Neural crest cell (in vitro differentiated cells): ENCODE results near the gene C1QL1. TPM values are rescaled to one million over a fixed set of nuclear protein-coding genes. Genes with fewer than 3 reads are reported as not detected.

ENCODE experiments used
- DNase-seq: peaks from one replicate; pipeline ENCODE4 v3.0.0; 2021; ENCODE audit warnings: low read depth, mixed read lengths, low spot score
- H3K27ac Mint-ChIP-seq: one replicate; pipeline ENCODE4 v1.8.0; 2021; ENCODE audit warnings: mild to moderate bottlenecking, mixed read lengths; ENCODE audit not compliant: unreplicated experiment
- H3K27me3 Mint-ChIP-seq: 2 replicates; pipeline ENCODE4 v1.8.0; 2021; ENCODE audit warnings: low read depth, mild to moderate bottlenecking, mixed read lengths
- H3K36me3 Mint-ChIP-seq: 2 replicates; pipeline ENCODE4 v1.8.0; 2021; ENCODE audit warnings: low read depth, mild to moderate bottlenecking, mixed read lengths
- H3K4me1 Mint-ChIP-seq: 2 replicates; pipeline ENCODE4 v1.8.0; 2021; ENCODE audit warnings: mixed read lengths
- H3K4me3 Mint-ChIP-seq: one replicate; pipeline ENCODE4 v1.8.0; 2021; ENCODE audit warnings: mild to moderate bottlenecking, mixed read lengths
- H3K9me3 Mint-ChIP-seq: 2 replicates; pipeline ENCODE4 v1.8.0; 2021; ENCODE audit warnings: mixed read lengths
- total RNA-seq: library from RNA; stranded (reverse); gene quantifications from 2 replicates; pipeline ENCODE4 v1.2.1, GENCODE V29; 2021
- TF ChIP-seq, protein P1 (sequence below): fragments of 200-600 bp; sonication (generic); conservative IDR thresholded peaks from 2 replicates; pipeline ENCODE4 v1.5.0; 2021; ENCODE audit warnings: antibody characterized with exemption, mild to moderate bottlenecking

C1QL1 gene
- total RNA-seq, 1 donor from 2014 or later, result 7.7 TPM

DNA sequence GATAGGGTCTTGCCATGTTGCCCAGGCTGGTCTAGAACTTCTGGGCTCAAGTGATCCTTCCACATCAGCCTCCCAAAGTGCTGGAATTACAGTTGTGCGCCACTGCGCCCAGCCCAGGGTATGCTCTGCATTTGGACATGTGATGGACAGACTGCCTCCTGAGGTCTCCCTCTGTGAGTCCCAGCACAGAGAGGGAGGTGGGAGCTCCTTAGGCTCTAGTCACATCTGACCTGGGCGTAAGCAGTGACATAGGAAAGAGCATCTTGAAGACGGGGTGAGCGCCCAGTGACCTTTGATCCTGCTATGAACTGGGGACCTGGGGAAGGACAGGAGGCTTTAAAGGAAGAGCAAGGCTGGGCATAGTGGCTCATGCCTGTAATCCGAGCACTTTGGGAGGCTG lies 50.6 kb downstream of the C1QL1 start:
- TF ChIP-seq, protein P1, sequence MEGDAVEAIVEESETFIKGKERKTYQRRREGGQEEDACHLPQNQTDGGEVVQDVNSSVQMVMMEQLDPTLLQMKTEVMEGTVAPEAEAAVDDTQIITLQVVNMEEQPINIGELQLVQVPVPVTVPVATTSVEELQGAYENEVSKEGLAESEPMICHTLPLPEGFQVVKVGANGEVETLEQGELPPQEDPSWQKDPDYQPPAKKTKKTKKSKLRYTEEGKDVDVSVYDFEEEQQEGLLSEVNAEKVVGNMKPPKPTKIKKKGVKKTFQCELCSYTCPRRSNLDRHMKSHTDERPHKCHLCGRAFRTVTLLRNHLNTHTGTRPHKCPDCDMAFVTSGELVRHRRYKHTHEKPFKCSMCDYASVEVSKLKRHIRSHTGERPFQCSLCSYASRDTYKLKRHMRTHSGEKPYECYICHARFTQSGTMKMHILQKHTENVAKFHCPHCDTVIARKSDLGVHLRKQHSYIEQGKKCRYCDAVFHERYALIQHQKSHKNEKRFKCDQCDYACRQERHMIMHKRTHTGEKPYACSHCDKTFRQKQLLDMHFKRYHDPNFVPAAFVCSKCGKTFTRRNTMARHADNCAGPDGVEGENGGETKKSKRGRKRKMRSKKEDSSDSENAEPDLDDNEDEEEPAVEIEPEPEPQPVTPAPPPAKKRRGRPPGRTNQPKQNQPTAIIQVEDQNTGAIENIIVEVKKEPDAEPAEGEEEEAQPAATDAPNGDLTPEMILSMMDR, result no peak
- Mint-ChIP-seq H3K4me1 (peaks cover 40% of the 10 kb centered on the region), H3K36me3 (no peaks in the 10 kb centered on the region), H3K9me3 (no peaks in the 10 kb centered on the region), H3K4me3 (no peak overlapping the region), H3K27me3 (peaks cover 26% of the 10 kb centered on the region), H3K27ac (peak overlapping the region; percentile 63)
- no peak for DNase-seq

DNA sequence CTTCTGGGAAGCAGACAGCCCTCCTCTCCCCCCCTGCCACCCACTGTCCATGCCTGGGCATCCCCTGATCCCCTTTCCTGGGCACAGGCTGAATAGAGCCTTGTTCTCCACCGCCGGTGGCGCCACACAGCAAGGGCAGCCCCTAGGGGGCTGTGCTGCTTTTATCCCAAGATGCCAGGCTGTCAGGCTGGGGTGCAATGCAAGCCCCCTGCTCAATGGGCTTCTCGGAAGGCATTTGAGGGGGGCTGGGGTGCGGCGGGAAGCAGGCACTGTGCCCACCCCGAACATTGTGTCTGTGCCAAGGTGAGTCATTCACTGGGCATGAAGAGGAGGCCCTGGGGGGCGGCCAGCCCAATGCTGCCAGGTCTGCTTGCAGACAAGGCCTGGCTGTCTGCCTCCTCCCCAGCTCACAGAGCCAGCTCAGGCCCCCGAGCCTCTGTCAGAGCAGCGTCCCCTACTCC lies 51.3 kb downstream of the C1QL1 start:
- peaks cover 40% of the 10 kb centered on the region for H3K4me1 Mint-ChIP-seq
- H3K36me3 Mint-ChIP-seq, result no peaks in the 10 kb centered on the region
- no peak overlapping the region for H3K27ac Mint-ChIP-seq
- TF ChIP-seq, protein P1, result no peak
- H3K4me3 Mint-ChIP-seq, result no peak overlapping the region
- H3K27me3 Mint-ChIP-seq, result peaks cover 27% of the 10 kb centered on the region
- DNase-seq, result no peak
- no peaks in the 10 kb centered on the region for H3K9me3 Mint-ChIP-seq

DNA sequence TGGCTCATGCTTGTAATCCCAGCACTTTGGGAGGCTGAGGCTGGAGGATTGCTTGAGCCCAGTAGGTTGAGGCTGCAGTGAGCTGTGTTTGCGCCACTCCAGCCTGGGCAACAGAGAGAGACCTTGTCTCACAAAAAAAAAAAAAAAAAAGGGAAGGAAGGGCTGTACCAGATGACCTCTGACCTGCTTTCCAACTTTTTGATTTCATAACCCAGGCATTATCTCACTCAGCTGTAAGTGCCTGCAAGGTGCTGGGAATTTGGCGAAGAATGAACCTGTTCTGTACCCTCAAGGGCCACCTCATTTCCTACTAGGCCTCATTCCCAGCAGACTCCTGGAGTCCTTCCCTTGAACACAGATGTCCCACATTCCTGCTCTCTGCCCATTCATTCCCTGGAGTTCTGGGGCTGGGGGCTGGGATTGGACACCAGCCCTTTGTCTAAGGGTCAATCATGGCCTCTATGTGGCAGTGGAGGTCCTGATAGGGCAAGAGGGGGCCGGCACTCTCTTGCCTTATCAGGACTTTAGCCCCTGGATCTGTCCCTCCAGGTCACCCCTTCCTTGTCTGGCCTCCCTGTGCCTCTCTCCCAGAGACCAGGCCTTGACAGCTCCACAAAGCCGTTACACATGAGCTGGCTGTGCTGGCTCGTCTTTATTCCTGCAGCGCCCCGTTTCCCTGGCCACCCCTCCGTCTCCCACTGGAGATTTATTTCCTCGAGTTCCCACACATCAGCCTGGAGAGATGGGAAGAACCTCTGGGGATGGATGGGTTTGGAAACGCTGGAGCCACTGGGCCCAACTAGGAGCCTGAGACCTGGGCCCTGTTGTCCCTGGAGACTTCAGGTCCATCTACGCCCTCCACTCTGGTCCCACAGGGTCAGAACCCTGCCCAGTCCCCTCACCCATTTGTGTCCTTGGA lies 52.0 kb downstream of the C1QL1 start:
- no peaks in the 10 kb centered on the region for H3K9me3 Mint-ChIP-seq
- no peak for DNase-seq
- no peak overlapping the region for H3K4me3 Mint-ChIP-seq
- peak overlapping the region; percentile 28 for H3K27ac Mint-ChIP-seq
- peaks cover 34% of the 10 kb centered on the region for H3K4me1 Mint-ChIP-seq
- TF ChIP-seq, protein P1, result no peak
- no peaks in the 10 kb centered on the region for H3K36me3 Mint-ChIP-seq
- peaks cover 28% of the 10 kb centered on the region for H3K27me3 Mint-ChIP-seq

DNA sequence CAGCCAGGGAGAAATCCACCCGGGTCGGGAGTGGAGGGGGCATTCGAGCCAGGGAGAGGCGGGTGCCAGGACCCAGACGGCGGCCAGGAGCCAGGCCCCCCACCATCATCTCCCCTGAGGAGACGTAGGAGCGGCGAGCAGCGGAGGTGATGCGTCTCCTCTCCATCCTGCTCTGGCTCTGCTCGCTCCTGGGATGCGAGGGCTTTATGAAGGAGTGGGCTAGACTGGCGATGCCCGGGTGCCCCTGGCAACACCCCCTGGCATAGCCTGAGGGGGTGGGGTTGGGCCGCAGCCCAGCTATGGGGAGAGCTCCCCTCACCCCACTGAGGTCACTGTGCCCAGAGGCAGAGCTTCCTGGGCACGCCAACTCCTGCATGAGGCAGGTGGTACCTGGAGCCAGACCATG lies 52.8 kb downstream of the C1QL1 start, which contains the start of gene GFAP:
Gene GFAP (minus strand): TSS at position 180 of the 406 bp plus-strand sequence. CDS start 14 bp downstream, at position 166.
- Mint-ChIP-seq H3K36me3 (no peaks in the 10 kb centered on the region), H3K27me3 (peaks cover 29% of the 10 kb centered on the region), H3K27ac (peak within 1 kb of the TSS; percentile 28)

DNA sequence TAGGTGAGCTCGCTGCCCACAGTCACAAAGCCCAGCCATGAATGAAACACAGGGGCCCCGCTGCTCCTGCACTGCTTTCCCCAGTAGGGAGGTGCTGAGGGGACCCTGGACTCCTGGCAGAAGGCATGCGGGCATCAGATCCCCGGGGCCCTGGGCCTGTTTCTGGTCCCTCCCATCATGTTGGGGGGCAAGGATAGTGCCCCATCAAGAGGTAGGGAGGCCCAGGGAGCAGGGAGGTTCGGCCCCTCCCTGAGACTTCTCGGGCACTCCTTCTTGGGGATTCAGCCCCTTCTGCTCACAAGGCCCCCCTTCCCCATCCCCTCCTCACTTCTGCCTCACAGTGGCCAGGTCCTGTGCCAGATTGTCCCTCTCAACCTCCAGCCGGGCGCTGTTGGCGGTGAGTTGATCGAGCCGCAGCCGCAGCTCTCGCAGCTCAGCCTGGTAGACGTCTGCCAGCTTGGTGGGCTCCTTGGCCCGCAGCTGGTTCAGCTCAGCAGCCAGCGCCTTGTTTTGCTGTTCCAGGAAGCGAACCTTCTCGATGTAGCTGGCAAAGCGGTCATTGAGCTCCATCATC lies 53.3 kb downstream of the C1QL1 start:
- Mint-ChIP-seq H3K36me3 (no peaks in the 10 kb centered on the region), H3K4me3 (no peak overlapping the region), H3K9me3 (no peaks in the 10 kb centered on the region), H3K27ac (no peak overlapping the region), H3K4me1 (peaks cover 27% of the 10 kb centered on the region), H3K27me3 (peaks cover 24% of the 10 kb centered on the region)
- DNase-seq, result no peak
- TF ChIP-seq, protein P1, result no peak

More for the DNA sequence above, 52.8 kb downstream of the C1QL1 start, which contains the start of gene GFAP:
- H3K4me3 Mint-ChIP-seq, result no peak within 1 kb of the TSS
- TF ChIP-seq, protein P1, result no peak
- H3K9me3 Mint-ChIP-seq, result no peaks in the 10 kb centered on the region
- peaks cover 32% of the 10 kb centered on the region for H3K4me1 Mint-ChIP-seq
- DNase-seq, result no peak
